WERI-Rb-1 (cell line): ENCODE results near the gene PIP5K1C.
A peak's percentile ranks its signal among the peaks of the same experiment; 100 is the strongest.

Source experiments
- DNase-seq: peaks from one replicate; pipeline ENCODE4 v3.0.0-alpha.2; 2020
- H3K27ac ChIP-seq: fragments of 250-450 bp; sonication (Bioruptor Pico); 2 replicates; pipeline ENCODE4 v1.5.1; 2020; ENCODE audit warnings: mild to moderate bottlenecking, moderate library complexity
- H3K27me3 ChIP-seq: fragments of 250-450 bp; sonication (Bioruptor Pico); 2 replicates; pipeline ENCODE4 v1.5.1; 2021; ENCODE audit warnings: mild to moderate bottlenecking, low read depth, moderate library complexity; ENCODE audit not compliant: insufficient read depth, severe bottlenecking
- H3K36me3 ChIP-seq: fragments of 250-450 bp; sonication (Bioruptor Pico); 2 replicates; pipeline ENCODE4 v1.5.1; 2020; ENCODE audit warnings: mild to moderate bottlenecking, moderate library complexity
- H3K4me3 ChIP-seq: 2 replicates; pipeline ENCODE4 v1.5.1; 2011; ENCODE audit warnings: low read depth, mild to moderate bottlenecking, control low read depth, low read length
- H3K9me3 ChIP-seq: fragments of 250-450 bp; sonication (Bioruptor Pico); 2 replicates; pipeline ENCODE4 v1.5.1; 2021; ENCODE audit warnings: mild to moderate bottlenecking, moderate library complexity; ENCODE audit not compliant: severe bottlenecking
- CTCF ChIP-seq: IDR thresholded peaks from 2 replicates; pipeline ENCODE4 v1.5.1; 2011; ENCODE audit warnings: low read depth, mild to moderate bottlenecking, control low read depth, inconsistent platforms, low read length

PIP5K1C gene

GRCh38 chr19:3606174-3606689 lies 94.0 kb downstream of the PIP5K1C start:
- DNase-seq, result peak; percentile 58
- Histone ChIP-seq H3K27me3 (no peaks in the 10 kb centered on the region), H3K27ac (peak overlapping the region; percentile 69), H3K36me3 (peaks cover under 1% of the 10 kb centered on the region; the same call in 1 of the 2 replicates), H3K4me3 (peak overlapping the region; percentile 55), H3K9me3 (no peaks in the 10 kb centered on the region)
- TF ChIP-seq CTCF, result no peak

GRCh38 chr19:3605770-3606169 lies 94.5 kb downstream of the PIP5K1C start:
- no peak for DNase-seq
- TF ChIP-seq CTCF, result no peak
- H3K4me3 ChIP-seq, result peak overlapping the region; percentile 55
- H3K27ac ChIP-seq, result no peak overlapping the region
- no peaks in the 10 kb centered on the region for H3K27me3 ChIP-seq
- H3K9me3 ChIP-seq, result no peaks in the 10 kb centered on the region
- H3K36me3 ChIP-seq, result no peaks in the 10 kb centered on the region

- DNase-seq, result no peak
- Histone ChIP-seq H3K27ac (no peak overlapping the region), H3K27me3 (no peaks in the 10 kb centered on the region), H3K4me3 (no peak overlapping the region), H3K9me3 (no peaks in the 10 kb centered on the region), H3K36me3 (no peaks in the 10 kb centered on the region)
- no peak for TF ChIP-seq CTCF
Measured at GRCh38 chr19:3605361-3605760, 94.9 kb downstream of the PIP5K1C start.

GRCh38 chr19:3604987-3605343 lies 95.3 kb downstream of the PIP5K1C start:
- no peak overlapping the region for H3K4me3 ChIP-seq
- no peak overlapping the region for H3K27ac ChIP-seq
- no peaks in the 10 kb centered on the region for H3K36me3 ChIP-seq
- H3K9me3 ChIP-seq, result no peaks in the 10 kb centered on the region
- DNase-seq, result no peak
- no peak for TF ChIP-seq CTCF
- no peaks in the 10 kb centered on the region for H3K27me3 ChIP-seq

- H3K4me3 ChIP-seq, result no peak overlapping the region
- no peak for TF ChIP-seq CTCF
- H3K9me3 ChIP-seq, result no peaks in the 10 kb centered on the region
- no peaks in the 10 kb centered on the region for H3K27me3 ChIP-seq
- no peak overlapping the region for H3K27ac ChIP-seq
- no peaks in the 10 kb centered on the region for H3K36me3 ChIP-seq
- no peak for DNase-seq
Measured at GRCh38 chr19:3604227-3604986, 95.9 kb downstream of the PIP5K1C start.
